K562 (cell line): ENCODE measurements around the gene RFNG. TPM values are rescaled to one million over a fixed set of nuclear protein-coding genes. Genes with fewer than 3 reads are reported as not detected.

Source experiments
- ATAC-seq: fragments of 200-7000 bp; cut with Tn5 transposase; 3 replicates; pipeline ENCODE4 v1.9.1; 2020; ENCODE audit warnings: moderate library complexity
- BruUV-seq: library from RNA; stranded (reverse); fragments of 400-500 nt; replicated peaks from 2 replicates; lab custom pipeline; 2021; lab: Mats Ljungman, UMichigan
- CTCF ChIA-PET: fragments of 300-600 bp; formaldehyde crosslinking; extraction: SDS; loops from one replicate; lab custom pipeline; 2021; ENCODE audit warnings: low intra/inter-chr PET ratio; lab: Yijun Ruan, JAX
- POLR2A ChIA-PET: fragments of 300-600, 350-650 bp; sonication (Branson Sonifier 250); formaldehyde crosslinking; extraction: SDS; loops from one replicate; lab custom pipeline; 2021; ENCODE audit warnings: antibody characterized with exemption, inconsistent platforms; lab: Yijun Ruan, JAX
- DNase-seq, 4 experiments: peaks; one replicate each; pipeline versions ENCODE4 v3.0.0 to v3.0.0-alpha.2; 2011 to 2018; ENCODE audit warnings: low spot score in 3 of 4, mixed read lengths in 3 of 4; ENCODE audit errors: extremely low read depth in 1 of 4
- FAIRE-seq: peaks from 2 replicates; lab custom pipeline; 2011; peaks lifted over from hg19 to GRCh38; lab: Jason Lieb, UNC
- H2AFZ ChIP-seq: 2 replicates; pipeline ENCODE4 v1.6.0; 2011; ENCODE audit warnings: low read depth, low read length, control low read depth, inconsistent platforms
- H3K27ac ChIP-seq: fragments of 200-600 bp; 3 replicates; pipeline ENCODE4 v1.8.0; 2011; ENCODE audit warnings: low read depth, mild to moderate bottlenecking, control low read depth, inconsistent platforms, low read length, moderate library complexity, mixed read lengths; ENCODE audit errors: extremely low read depth
- H3K27me3 ChIP-seq, 2 experiments: fragments of 300-600 bp in 1 of 2; 2 replicates in 1 of 2; 3 replicates in 1 of 2; pipeline versions ENCODE4 v1.6.0 to v1.8.0; 2011; ENCODE audit warnings: inconsistent platforms in 2 of 2, low read length in 2 of 2, mild to moderate bottlenecking in 1 of 2, mixed read lengths in 1 of 2, moderate library complexity in 1 of 2; ENCODE audit not compliant: control insufficient read depth in 2 of 2, insufficient read depth in 2 of 2
- H3K36me3 ChIP-seq: fragments of 300-600 bp; 3 replicates; pipeline ENCODE4 v1.8.0; 2011; ENCODE audit warnings: mild to moderate bottlenecking, low read length, inconsistent platforms; ENCODE audit not compliant: control insufficient read depth, insufficient read depth
- H3K4me1 ChIP-seq, 2 experiments: fragments of 200-600 bp in 1 of 2; replicated peaks in 1 of 2; 2 replicates in 1 of 2; 3 replicates in 1 of 2; pipeline versions ENCODE4 v1.5.1 to v1.8.0; 2011; ENCODE audit warnings: inconsistent platforms in 2 of 2, low read length in 2 of 2, mild to moderate bottlenecking in 1 of 2, mixed read lengths in 1 of 2, moderate library complexity in 1 of 2; ENCODE audit not compliant: control insufficient read depth in 2 of 2, insufficient read depth in 2 of 2
- H3K4me2 ChIP-seq: 2 replicates; pipeline ENCODE4 v1.6.1; 2011; ENCODE audit warnings: low read length, control low read depth, inconsistent platforms, mixed read lengths; ENCODE audit not compliant: insufficient read depth
- H3K4me3 ChIP-seq: fragments of 200-600 bp; sonication (generic), shearing (Covaris generic); 2 replicates; pipeline ENCODE4 v1.5.1; 2016; ENCODE audit warnings: control low read depth, inconsistent platforms
- H3K79me2 ChIP-seq: fragments of 200-600 bp; 3 replicates; pipeline ENCODE4 v1.8.0; 2011; ENCODE audit warnings: low read length, inconsistent platforms; ENCODE audit not compliant: control insufficient read depth, insufficient read depth
- H3K9ac ChIP-seq, 2 experiments: 2 replicates each; pipeline versions ENCODE4 v1.6.0 to v1.6.1; 2011; ENCODE audit warnings: low read depth in 2 of 2, low read length in 2 of 2, control low read depth in 1 of 2, inconsistent platforms in 1 of 2, mild to moderate bottlenecking in 1 of 2, mixed read lengths in 1 of 2; ENCODE audit not compliant: insufficient read depth in 1 of 2
- H3K9me1 ChIP-seq: one replicate; pipeline ENCODE4 v1.6.0; 2011; ENCODE audit warnings: inconsistent platforms, mild to moderate bottlenecking, low read length, moderate library complexity; ENCODE audit not compliant: control insufficient read depth, insufficient read depth
- H3K9me3 ChIP-seq: replicated peaks from 2 replicates; pipeline ENCODE4 v1.5.1; 2011; ENCODE audit warnings: low read depth, low read length, inconsistent platforms; ENCODE audit not compliant: control insufficient read depth, insufficient read depth
- H4K20me1 ChIP-seq: replicated peaks from 2 replicates; pipeline ENCODE4 v1.6.1; 2011; ENCODE audit warnings: low read length, inconsistent platforms, mixed read lengths; ENCODE audit not compliant: control insufficient read depth, insufficient read depth
- ARID1B ChIP-seq: fragments of 450-650 bp; IDR thresholded peaks from 2 replicates; pipeline ENCODE4 v1.6.1; 2016; ENCODE audit warnings: antibody characterized with exemption, mild to moderate bottlenecking, inconsistent platforms
- HNRNPL ChIP-seq: fragments of 200-400 bp; formaldehyde crosslinking; IDR thresholded peaks from 2 replicates; pipeline ENCODE4 v1.6.1; 2017; ENCODE audit warnings: low read depth, mild to moderate bottlenecking, low read length
- POLR2A ChIP-seq: fragments of 450-650 bp; conservative IDR thresholded peaks from 2 replicates; pipeline ENCODE4 v1.6.1; 2016
- POLR2AphosphoS2 ChIP-seq: IDR thresholded peaks from 2 replicates; pipeline ENCODE4 v1.6.1; 2012; ENCODE audit warnings: low read length, improper control_type of control experiment
- POLR2B ChIP-seq: fragments of 450-650 bp; IDR thresholded peaks from 2 replicates; pipeline ENCODE4 v1.6.1; 2018; ENCODE audit warnings: low read depth; ENCODE audit not compliant: partially characterized antibody
- POLR2G ChIP-seq: fragments of 200-400 bp; formaldehyde crosslinking; IDR thresholded peaks from 2 replicates; pipeline ENCODE4 v1.6.1; 2017; ENCODE audit warnings: low read depth, mild to moderate bottlenecking, antibody characterized with exemption, low read length, moderate library complexity
- RBFOX2 ChIP-seq: fragments of 200-400 bp; formaldehyde crosslinking; IDR thresholded peaks from 2 replicates; pipeline ENCODE4 v1.6.1; 2017; ENCODE audit warnings: low read depth, mild to moderate bottlenecking, low read length, moderate library complexity
- RBM22 ChIP-seq: fragments of 200-400 bp; formaldehyde crosslinking; IDR thresholded peaks from 2 replicates; pipeline ENCODE4 v1.6.1; 2018; ENCODE audit warnings: low read length, low read depth; ENCODE audit not compliant: poor library complexity, severe bottlenecking
- SNRNP70 ChIP-seq: fragments of 200-400 bp; formaldehyde crosslinking; optimal IDR thresholded peaks from 2 replicates; pipeline ENCODE3; 2017; ENCODE audit warnings: low read depth, low read length
- STAG1 ChIP-seq: sonication (generic); formaldehyde crosslinking; IDR thresholded peaks from 2 replicates; pipeline ENCODE4 v1.5.0; 2020; ENCODE audit warnings: missing genetic modification reagents, borderline replicate concordance
- WGBS: fragments of 100-300 bp; shearing (Covaris generic); methylation state at CpG from one replicate; pipeline ENCODE4 v1.1.6; 2016; ENCODE audit warnings: low coverage, mixed read lengths; ENCODE audit not compliant: insufficient coverage; ENCODE audit errors: missing lambda C conversion rate; 5-methylcytosine and 5-hydroxymethylcytosine counted together
- in situ Hi-C: fragments of 300-500 bp; cut with MboI; formaldehyde crosslinking; loops from 4 replicates; pipeline ENCODE4 v1.15.0; 2018; ENCODE audit warnings: inconsistent platforms, mixed read lengths
- intact Hi-C: fragments of 100-400 bp; cut with micrococcal nuclease; formaldehyde crosslinking; loops from 2 replicates; pipeline ENCODE4 v1.14.2; 2022
- polyA plus RNA-seq, 8 experiments: library from polyadenylated mRNA; depleted of rRNA in 4 of 8; stranded (reverse) in 5 of 8; unstranded in 3 of 8; fragments of >200 nt; fragmentation: Nextera tagmentation in 2 of 8; fragmentation: Illumina TruSeq in 1 of 8; extraction: Ambion mirVana in 2 of 8; extraction: Trizol in 1 of 8; gene quantifications; 2 replicates each; pipeline versions ENCODE4 v1.2.1 to v1.2.3, GENCODE V29; 2011 to 2014; ENCODE audit warnings: inconsistent platforms in 1 of 8, missing spikeins in 1 of 8
- total RNA-seq, 7 experiments: library from RNA; depleted of rRNA in 6 of 7; stranded (reverse); fragments of >200 nt in 6 of 7; fragmentation: Illumina TruSeq in 2 of 7; extraction: Trizol in 2 of 7; gene quantifications; 2 replicates each; pipeline versions ENCODE4 v1.2.1 to v1.2.3, GENCODE V29; 2011 to 2021; ENCODE audit warnings: low replicate concordance in 1 of 7
- TF ChIP-seq, protein P1 (sequence below): fragments of 450-650 bp; formaldehyde crosslinking; IDR thresholded peaks from 2 replicates; pipeline ENCODE4 v1.4.0; 2020; ENCODE audit warnings: mild to moderate bottlenecking, moderate library complexity

RFNG gene
- total and polyA plus RNA-seq, 9 of the 15 experiments (the other 6 are each of a cell fraction or from before 2014, with no cell fraction given), result 0.32 to 32.8 (median 9.5) TPM

DNA sequence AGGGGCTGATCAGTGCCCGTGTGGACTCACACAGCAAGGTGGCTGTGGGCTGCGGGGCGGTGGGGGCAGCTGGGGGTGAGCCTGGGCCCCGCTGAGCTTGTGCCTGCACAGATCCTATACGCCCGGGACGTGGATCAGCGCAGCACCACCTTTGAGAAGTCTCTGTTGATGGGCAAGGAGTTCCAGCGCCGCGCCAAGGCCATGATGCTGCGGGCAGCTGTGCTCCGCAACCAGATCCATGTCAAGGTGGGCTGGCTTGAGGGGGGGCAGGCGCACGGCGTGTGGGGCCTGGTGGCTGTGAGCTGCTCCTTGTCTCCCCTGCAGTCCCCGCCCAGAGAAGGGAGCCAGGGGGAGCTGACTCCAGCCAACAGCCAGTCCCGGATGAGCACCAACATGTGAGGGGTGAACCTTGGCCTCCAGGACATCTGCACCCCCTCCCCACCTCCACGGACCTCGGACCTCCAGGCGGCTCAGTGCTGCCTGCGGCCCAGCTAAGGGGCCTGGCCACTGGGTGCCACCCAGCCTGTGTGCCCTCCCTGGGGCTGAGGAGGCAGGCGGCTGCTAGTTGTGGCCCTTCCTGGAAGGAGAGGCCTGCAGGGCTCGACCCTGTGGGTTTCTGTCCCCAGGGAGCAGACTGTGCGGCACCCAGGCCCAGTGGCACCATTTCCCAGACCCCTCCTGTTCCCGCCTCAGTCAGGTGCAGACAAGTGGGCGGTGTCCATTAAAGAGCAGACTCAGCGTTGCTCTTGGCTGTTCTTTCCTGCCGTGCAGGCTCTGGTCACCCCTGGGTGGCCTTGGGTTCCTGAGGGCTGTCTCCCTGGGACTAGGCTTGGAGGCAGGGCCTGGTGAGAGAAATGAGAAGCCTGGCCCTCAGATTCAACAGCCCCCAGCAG lies 5.4 kb upstream of the RFNG start:
- TSS peak; percentile 41 for BruUV-seq
- POLR2A ChIA-PET, result interaction anchor here (0.6 to 0.9 kb wide), 4 partner anchors 10 to 28 kb away, joined by 3 to 4 read pairs (median 4); no protein-coding TSS in a partner anchor
- Histone ChIP-seq H2AFZ (no peak overlapping the region), H3K27me3 (no peaks in the 10 kb centered on the region), H3K27ac (no peak overlapping the region), H3K4me1 (peaks cover 0 to 90% of the 10 kb centered on the region in 2 experiments; a peak in 3 of 5 replicates), H3K4me3 (no peak overlapping the region), H3K9me1 (no peaks in the 10 kb centered on the region), H3K79me2 (peaks cover 15% of the 10 kb centered on the region), H4K20me1 (peaks cover 11% of the 10 kb centered on the region), H3K9ac (peak overlapping the region in 1 of 2 experiments; percentile 79; a peak in 2 of 4 replicates), H3K4me2 (no peak overlapping the region)
- intact Hi-C loops (no loop called here), in situ Hi-C loops (no loop called here)
- CTCF ChIA-PET, result no interaction called here
- 81% methylated on average over 21 of the region's 29 CpGs for WGBS
- DNase-seq (no peak), FAIRE-seq (no peak)
- 0 out of 2 replicates have a peak, but pooled peaks have one; percentile 13 for TF ChIP-seq HNRNPL
- TF ChIP-seq POLR2G, result peak; percentile 73
- TF ChIP-seq POLR2AphosphoS2, result peak; percentile 49; the same call in 1 of the 2 replicates
- TF ChIP-seq POLR2B, result peak; percentile 24
- TF ChIP-seq ARID1B, result no peak
- TF ChIP-seq, protein P1, sequence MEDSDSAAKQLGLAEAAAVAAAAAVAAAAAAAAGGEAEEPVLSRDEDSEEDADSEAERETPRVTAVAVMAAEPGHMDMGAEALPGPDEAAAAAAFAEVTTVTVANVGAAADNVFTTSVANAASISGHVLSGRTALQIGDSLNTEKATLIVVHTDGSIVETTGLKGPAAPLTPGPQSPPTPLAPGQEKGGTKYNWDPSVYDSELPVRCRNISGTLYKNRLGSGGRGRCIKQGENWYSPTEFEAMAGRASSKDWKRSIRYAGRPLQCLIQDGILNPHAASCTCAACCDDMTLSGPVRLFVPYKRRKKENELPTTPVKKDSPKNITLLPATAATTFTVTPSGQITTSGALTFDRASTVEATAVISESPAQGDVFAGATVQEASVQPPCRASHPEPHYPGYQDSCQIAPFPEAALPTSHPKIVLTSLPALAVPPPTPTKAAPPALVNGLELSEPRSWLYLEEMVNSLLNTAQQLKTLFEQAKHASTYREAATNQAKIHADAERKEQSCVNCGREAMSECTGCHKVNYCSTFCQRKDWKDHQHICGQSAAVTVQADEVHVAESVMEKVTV (CRISPR knock-in tag), result no peak
- peak; percentile 92 for TF ChIP-seq RBM22
- TF ChIP-seq RBFOX2, result peak; percentile 59
- peak; percentile 61 for TF ChIP-seq SNRNP70
- no peak for TF ChIP-seq STAG1 (CRISPR knock-in tag)
- TF ChIP-seq POLR2A, result peak; percentile 55
- TF ChIP-seq, all 486 proteins: peak for 8
- H3K36me3 ChIP-seq, result peaks cover 90% of the 10 kb centered on the region; the same call in 2 of the 3 replicates
- H3K9me3 ChIP-seq, result no peaks in the 10 kb centered on the region
- ATAC-seq, result peak; percentile 18
